GM18909 (cell line): Measurements from ENCODE around the gene BPIFB4.
"Not testable (repeated sequence)": the region's sequence is repeated elsewhere in the genome, so short reads cannot be mapped to it uniquely, and the experiment has no call there.

ENCODE experiments used
- ATAC-seq: cut with Tn5 transposase; IDR thresholded peaks from one replicate; pipeline ENCODE4 v1.9.1; 2021; ENCODE audit warnings: mild to moderate bottlenecking; ENCODE audit not compliant: unreplicated experiment, poor library complexity

BPIFB4 gene

DNA sequence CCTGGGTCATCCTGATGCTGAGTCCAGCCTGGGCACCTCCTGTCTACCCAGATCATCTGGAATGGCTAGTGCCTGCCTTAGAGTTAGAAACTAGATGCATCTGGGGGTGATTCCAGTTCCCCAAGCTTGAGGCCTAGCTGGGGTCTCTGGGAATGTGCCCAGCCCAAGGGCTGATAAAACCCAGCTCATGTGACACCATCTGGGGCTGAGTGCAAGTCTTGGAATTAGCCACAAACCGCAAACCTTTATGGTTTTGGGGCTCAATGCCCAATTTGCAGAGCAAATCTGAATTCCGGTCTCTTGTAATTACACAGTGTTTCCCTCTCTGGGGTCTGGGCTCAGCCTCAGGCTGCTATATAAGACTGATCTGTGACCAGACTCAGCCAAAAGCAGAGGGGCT, at the start of gene BPIFB4:
BPIFB4 (plus strand) TSS at position 385 of the 400 bp plus-strand sequence. CDS start 1,884 bp downstream, outside the sequence.
- ATAC-seq = no peak

DNA sequence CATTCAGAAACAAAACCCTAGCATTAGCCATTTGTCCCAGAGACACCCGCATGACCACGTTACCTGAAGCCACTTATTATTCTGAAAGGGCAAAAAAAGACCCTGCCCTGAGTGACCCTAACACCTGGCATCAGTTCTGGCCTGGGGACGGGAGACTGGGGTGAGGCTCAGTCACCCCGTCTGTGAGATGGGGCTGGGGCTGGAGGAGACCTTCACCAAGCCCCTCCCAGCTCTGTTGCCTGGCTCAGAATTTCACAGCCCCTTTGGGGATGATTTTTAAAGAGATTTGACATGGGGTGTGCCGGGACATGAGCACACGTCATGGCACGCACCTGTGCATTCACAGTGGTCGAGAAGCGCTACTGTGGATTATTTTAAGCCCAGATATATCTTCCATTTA, 49.4 kb upstream of the BPIFB4 start:
- no peak for ATAC-seq

DNA sequence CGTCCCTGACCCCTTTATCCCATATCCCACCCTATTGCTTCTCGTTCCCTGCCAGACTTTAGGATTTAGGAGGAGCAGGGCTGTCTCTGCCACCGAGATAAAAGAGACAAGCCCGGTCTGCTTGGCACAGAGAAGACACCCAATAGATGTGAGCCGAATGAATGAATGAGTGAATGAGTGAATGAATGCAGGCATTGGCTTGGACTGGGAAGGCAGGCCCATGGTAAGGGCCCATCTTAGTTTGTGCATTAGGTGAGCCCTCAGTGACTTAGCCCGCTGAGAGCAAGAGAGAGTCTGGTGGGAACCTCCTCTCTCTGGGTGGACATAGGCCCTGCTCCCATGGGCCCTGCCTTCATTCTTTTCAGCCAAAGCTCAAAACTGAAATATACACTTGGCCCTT, 48.9 kb upstream of the BPIFB4 start:
- ATAC-seq = no peak

DNA sequence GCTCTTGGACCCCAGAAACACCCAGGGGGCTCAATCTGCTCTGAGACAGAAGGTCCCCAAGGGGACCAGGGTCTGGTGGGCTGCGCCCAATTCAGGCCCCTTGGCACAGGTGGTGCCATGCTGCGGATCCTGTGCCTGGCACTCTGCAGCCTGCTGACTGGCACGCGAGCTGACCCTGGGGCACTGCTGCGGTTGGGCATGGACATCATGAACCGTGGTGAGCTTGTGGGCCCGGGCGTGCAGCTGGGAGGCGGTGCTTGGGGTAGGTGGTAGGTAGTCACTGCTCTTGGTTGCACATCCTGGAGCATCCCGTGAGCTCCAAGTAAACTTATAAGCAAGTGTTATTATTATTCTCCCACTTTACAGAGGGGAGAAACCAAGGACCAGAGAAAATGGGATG, 47.9 kb upstream of the BPIFB4 start, which contains the start of gene BPIFB6:
BPIFB6 (plus strand) TSS at position 118 of the 400 bp plus-strand sequence; CDS start at position 118, 0 bp downstream.
- ATAC-seq = no peak

DNA sequence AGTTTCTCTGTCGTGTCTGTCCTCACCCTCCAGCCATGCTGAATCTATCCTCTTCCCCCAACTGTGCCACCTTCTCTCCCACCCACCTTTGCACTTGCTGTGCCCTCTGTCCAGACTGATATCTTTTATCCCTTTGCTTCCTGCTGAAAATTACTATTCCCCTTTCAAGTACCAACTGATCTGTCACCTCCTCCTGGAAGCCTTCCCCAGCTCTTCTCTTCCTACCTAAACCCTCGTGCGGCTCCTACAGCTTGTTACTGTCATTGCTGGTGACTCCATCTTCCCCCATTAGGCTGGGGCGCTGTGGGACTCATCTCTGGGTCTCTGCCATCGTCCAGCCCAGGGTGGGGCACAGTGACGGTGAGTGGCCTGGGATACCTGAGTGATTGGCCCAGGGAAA, 46.9 kb upstream of the BPIFB4 start:
- ATAC-seq = no peak

DNA sequence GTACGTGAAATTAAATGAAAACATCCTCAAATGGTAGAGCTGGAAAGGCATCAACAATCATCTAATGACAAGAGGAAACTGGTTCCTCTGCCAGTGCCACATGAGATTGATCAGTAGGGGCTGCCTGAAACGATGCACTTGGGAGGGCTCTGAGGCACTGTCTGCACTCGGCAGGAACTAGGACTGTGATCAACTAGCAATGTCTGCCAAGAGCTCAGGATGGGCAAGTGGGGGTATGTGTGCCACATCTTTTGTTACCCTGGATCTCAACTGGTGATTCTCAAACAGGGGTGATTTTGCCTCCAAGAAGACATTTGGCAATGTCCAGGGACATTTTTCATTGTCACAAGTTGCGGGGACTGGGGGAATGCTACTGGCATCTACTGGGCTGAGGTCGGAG, 46.1 kb upstream of the BPIFB4 start:
- ATAC-seq = no peak

DNA sequence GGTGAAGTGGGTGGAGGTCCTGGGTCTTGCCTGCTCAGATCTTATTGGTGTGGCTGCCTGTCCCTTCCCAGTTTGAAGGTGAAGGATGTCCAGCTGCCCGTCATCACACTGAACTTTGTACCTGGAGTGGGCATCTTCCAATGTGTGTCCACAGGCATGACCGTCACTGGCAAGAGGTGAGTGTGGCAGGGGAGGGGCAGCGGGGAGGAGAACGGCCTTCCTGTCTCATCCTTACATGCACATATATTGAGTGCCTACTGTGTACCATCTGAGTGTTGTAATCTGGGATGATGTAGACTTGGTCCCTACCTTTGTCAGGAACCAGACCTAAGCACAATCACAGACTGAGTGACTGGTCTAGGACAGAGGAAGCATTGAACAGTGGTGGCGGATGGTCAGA, 45.3 kb upstream of the BPIFB4 start:
- ATAC-seq = no peak

DNA sequence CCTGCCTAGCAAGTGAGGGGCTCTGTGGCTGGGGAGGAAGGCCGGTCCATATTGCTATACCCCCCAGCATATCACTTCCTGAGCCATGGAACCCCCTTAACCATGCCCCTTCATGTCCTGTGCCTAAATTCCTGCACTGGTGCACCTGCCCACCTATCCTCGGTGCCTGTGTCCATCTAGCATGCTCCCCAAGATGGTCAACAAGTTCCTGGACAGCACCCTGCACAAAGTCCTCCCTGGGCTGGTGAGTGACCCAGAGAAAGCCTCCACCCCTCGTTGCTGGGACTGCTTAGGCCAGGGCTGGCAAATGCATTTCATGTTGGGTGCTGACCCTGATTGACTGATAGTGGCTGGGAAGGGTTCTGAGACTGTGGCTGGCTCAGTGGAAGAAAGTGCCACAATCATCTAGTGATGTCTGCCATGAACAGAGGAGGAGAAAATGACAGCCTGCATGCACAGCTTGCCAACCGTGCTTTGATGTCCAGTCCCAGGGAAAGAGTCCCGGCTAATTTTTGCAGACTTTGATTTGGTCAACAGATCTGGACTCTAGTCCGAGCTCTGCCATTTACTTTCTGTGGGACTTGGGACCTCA, 44.4 kb upstream of the BPIFB4 start:
- ATAC-seq = no peak

DNA sequence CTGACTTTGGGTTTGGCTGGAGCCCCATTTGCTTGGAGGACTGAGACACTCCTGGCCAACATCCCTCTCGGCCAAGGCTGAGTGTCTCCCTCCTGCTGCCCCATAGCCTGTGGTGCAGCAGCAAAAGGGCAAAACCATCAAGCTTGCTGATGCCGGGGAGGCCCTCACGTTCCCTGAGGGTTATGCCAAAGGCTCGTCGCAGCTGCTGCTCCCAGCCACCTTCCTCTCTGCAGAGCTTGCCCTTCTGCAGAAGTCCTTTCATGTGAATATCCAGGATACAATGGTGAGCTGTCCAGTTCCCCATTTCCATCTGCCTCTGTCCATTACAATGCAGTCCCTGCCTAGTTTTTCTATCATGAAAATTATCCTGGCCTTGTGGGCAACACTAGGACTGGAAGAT, 42.0 kb upstream of the BPIFB4 start:
- ATAC-seq = no peak

DNA sequence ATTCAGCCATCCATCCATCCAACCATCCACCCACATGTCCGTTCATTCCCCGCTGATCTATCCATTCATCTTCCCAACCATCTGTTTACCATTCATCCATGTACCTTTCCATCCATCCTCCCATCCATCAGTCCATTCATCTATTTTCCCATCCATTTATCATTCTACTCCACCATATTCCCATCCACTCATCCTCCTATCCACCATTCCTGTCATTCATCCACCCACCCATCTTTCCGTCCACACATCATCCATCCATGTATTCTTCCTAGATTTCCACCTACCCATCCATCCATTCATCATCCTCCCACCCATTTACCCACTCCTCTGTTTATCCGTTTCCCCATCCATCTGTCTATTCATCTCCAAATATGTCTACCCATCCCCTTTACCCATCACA, 41.2 kb upstream of the BPIFB4 start:
- ATAC-seq = no peak

DNA sequence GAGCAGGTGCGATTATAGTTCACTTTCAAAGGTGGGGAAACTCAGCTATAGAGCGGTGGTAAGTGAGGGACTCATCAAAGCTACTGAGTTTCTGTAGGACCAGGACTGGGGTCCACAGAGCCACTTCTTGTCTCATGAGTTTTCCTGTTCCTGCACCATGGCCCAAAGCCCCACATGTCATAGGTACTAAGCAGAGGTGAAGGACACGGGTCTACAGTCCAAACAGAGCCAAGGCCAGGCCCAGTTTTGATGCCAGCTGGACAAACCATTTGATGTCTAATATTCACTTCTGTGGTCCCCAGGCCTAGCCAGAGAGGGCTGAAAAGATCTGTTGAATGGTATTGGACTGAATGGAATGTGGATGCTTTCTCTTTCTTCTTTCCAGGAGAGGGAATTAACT, 37.0 kb upstream of the BPIFB4 start:
- no peak for ATAC-seq

DNA sequence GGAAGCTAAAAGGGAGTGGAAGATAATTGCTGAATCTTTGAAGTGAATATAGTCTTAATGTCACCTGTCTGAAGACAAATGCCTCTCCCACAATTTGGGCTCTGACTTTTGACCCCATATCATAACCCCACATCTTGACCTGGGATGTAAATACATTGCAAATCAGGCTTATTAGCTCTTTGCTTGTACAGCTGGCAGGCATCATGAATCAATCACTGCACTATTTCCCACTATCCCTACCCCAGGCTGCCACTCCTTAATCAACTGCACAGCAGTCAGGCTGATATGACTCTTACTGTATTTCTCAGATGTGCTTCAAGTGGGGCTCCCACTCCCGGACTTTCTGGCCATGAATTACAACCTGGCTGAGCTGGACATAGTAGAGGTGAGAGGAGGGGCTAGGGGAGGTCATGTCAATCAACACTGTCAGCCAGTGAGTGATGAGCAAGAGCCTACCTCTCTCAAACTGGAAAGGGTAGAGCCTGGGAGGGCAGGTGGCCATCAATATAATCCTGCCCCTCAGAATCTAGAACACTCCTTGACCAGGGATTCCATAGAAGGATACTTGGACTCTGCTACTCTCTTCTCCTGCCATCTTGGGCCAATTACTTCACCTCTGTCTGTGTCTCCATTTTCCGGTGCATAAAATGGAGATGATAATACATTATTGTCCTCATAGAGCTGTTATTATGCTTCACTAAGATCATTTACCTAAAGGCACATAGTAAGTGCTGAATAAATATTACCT, 36.3 kb upstream of the BPIFB4 start:
- no peak for ATAC-seq

DNA sequence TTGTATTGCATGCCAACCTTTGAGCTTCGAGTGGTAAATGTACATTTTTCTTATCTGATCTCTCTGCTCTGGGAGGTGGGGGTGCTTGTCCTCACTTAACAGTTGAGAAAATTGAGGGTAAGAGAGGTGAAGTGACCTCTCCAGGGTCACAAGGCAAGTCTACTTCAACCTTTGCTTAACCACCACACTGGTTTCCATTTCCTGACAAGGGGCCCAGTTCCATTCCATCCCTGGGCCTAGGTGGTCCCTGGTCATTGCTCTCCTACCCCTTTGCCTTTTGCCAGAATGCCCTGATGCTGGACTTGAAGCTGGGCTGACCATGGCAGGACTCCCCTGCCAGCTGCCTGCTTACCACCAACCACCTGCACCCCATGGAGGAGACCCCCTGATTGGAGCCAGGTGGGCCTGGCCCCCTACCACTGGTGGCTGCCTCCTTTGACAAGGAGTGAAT, 35.7 kb upstream of the BPIFB4 start:
- ATAC-seq = no peak

DNA sequence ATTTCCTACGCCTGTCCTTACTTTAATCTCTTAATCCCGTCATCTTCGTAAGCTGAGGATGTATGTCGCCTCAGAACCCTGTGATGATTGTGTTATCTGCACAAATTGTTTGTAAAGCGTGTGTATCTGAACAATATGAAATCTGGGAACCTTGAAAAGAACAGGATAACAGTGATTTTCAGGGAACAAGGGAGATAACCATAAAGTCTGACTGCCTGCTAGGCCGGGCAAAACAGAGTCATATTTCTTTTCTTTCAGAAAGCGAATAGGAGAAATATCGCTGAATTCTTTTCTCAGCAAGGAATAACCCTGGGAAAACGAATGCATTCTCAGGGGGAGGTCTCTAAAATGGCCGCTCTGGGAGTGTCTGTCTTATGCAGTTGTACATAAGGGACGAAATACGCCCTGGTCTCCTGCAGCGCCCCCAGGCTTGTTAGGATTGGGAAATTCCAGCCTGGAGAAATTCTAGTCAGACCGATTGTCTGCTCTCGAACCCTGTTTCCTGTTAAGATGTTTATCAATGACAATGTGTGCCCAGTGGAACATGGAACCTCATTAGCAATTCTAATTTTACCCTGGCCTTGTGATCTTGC, 34.2 kb upstream of the BPIFB4 start:
- ATAC-seq = not testable (repeated sequence)

DNA sequence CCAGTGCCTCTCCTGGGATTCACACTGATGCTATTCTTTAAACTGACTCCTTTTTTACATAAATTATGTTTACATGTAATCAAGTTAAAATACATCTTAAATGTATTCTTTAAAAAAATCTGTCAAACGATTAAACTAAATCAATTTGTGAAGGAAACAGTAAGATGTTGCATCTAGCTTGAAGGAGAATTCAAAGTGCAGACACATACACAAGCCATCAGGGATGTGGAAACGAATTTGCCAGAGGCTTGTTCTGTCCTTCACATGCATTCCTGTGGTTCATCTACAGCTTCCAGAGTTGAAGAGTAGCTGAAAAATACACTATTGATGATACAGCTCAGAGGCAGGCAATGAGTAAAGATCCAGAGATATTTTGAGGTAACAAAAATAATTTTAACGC, 33.0 kb upstream of the BPIFB4 start:
- no peak for ATAC-seq

DNA sequence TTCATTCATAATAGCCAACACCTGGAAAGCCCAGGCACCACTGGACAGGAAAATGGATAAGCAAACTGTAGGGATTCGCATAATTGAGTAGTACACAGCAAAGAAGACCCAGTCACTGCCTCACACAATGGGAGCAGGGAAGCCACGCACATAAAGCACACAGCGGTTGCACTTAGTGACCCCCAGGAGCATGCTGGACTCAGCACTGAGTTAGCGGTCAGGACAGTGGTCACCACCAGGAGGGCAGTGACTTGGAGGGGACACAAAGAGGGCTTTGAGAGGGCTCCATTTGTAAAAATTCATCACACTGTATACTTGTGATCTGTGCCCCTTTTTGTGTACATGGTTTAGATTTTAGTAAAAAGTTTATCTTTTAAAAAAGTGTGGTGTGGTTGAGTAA, 28.1 kb upstream of the BPIFB4 start:
- no peak for ATAC-seq

DNA sequence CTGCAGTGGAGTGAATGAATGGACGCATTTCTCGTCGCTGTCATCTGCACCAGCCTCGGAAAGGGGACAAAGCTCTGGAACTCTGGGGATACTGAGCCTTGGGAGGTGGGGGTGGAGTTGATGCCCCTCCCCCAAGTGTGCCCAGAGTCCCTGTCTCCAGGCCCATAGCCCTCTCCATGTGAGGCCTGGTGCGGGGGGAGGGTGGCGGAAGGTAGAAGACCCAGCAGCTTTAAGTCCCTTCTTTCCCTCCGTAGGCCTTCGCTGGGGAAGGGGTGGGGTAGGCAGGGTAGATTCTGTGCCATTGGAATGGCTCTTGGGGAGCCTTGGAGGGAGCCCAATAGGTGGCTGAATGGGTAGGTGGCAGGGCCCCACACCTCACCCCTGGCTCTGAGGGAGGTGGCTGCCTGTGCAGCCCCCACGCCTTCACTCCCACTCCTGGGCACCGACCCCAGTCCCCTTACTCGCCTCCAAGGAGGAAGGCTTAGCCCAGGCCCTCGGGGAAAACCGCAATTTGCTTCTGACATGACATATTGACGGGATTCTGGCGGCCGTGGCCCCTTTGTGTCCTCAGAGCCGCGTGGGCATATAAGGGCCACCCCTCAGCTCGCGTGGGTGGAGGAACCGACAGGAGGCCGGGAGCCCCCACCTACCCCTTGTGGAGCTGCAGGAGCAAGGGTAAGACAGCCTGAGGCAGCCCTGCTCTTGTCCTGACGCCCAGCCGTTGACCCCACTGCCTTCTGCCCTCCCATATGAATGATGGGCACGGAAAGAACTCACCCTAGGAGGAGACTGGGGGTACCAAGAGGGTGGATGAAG, 25.9 kb upstream of the BPIFB4 start, which contains the start of gene BPIFB3:
BPIFB3 (plus strand) TSS at position 613 of the 816 bp plus-strand sequence. CDS start 1,533 bp downstream, outside the sequence.
- ATAC-seq = no peak

DNA sequence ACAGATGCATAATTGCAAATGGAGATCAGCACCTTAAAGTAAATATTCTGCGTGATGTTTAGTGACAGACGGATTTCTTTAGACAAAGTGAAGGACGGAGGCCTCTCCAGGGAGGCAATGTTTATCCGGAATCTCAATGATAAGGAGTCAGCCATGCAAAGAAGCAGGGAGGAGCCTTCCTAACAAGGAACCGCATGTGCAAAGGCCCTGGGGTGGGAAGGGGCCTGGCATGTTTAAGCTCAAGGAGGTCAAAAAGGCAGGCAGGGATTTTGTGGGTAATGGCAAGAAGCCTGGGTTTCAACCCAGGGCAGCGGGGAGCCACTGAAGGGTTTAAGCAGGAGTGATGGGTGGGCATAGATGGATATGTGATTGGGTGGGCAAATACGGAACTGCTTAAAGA, 25.1 kb upstream of the BPIFB4 start:
- ATAC-seq = no peak

DNA sequence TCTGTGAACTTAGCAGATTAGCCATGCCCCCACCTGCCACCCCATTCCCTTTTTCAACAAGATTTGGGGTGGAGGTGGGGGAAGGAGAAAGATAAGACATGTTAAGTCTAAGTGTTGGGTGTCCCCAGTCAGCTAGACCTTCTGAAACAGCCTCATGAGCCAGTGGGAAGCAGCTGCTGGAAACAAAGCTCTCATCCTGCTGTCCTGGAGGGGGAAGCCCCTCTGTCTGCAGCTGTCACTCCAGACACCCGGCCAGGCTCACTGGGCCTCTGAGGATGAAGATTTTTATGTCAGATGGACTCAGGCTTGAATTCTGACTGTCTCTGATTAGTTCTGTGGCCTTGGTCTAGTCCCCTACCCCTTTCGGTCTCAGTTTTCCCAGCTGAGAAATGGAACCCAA, 24.7 kb upstream of the BPIFB4 start:
- ATAC-seq = no peak

DNA sequence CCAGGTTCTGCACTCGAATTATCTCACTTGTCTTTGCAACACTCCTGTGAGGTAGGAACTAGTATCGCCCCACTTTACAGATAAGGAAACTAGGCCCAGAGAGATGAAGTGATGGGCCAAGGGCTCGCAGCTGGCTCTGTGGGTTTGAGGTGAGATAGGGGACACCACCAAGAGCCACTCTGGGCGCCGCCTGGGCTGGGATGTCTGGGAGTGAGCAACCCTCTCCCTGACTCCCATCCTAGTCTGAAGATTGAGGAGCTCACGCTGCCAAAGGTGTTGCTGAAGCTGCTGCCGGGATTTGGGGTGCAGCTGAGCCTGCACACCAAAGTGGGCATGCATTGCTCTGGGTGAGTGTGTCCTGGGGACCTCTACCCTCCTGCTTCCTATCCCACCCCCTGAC, 20.3 kb upstream of the BPIFB4 start:
- ATAC-seq = no peak
